Liver (tissue), 9 donors: Measurements from ENCODE around the gene DCX. TPM values are rescaled to one million over a fixed set of nuclear protein-coding genes. Genes with fewer than 3 reads are reported as not detected.

ENCODE experiments used
- DNase-seq: peaks from one replicate; pipeline ENCODE4 v3.0.0-alpha.2; 2017; ENCODE audit warnings: low spot score
- H3K27ac ChIP-seq, 2 donors: one replicate each; pipeline ENCODE4 v1.7.0; 2013; ENCODE audit warnings: inconsistent platforms in 2 of 2, low read length in 2 of 2, control low read depth in 1 of 2, low read depth in 1 of 2, mild to moderate bottlenecking in 1 of 2
- H3K27me3 ChIP-seq, 4 donors: one replicate each; pipeline versions ENCODE4 v1.6.1 to v1.7.0; 2013; ENCODE audit warnings: low read length in 3 of 4, inconsistent platforms in 1 of 4, mild to moderate bottlenecking in 1 of 4, moderate library complexity in 1 of 4; ENCODE audit not compliant: control insufficient read depth in 4 of 4, insufficient read depth in 4 of 4
- H3K36me3 ChIP-seq, 4 donors: one replicate each; pipeline versions ENCODE4 v1.6.1 to v1.7.0; 2013; ENCODE audit warnings: low read length in 3 of 4, mild to moderate bottlenecking in 3 of 4, low read depth in 1 of 4, moderate library complexity in 1 of 4; ENCODE audit not compliant: control insufficient read depth in 4 of 4, insufficient read depth in 3 of 4
- H3K4me1 ChIP-seq, 4 donors: one replicate each; pipeline versions ENCODE4 v1.6.1 to v1.7.0; 2013; ENCODE audit warnings: low read length in 3 of 4, mild to moderate bottlenecking in 3 of 4, moderate library complexity in 1 of 4; ENCODE audit not compliant: control insufficient read depth in 4 of 4, insufficient read depth in 4 of 4
- H3K4me3 ChIP-seq, 3 donors: one replicate each; pipeline versions ENCODE4 v1.6.1 to v1.7.0; 2013; ENCODE audit warnings: low read length in 3 of 3, control low read depth in 1 of 3, low read depth in 1 of 3, mild to moderate bottlenecking in 1 of 3
- H3K9ac ChIP-seq, 2 donors: one replicate each; pipeline ENCODE4 v1.7.0; 2013; ENCODE audit warnings: low read length in 2 of 2, mild to moderate bottlenecking in 2 of 2, moderate library complexity in 2 of 2, control low read depth in 1 of 2, low read depth in 1 of 2
- H3K9me3 ChIP-seq, 4 donors: one replicate each; pipeline versions ENCODE4 v1.6.1 to v1.7.0; 2013; ENCODE audit warnings: low read length in 3 of 4; ENCODE audit not compliant: control insufficient read depth in 4 of 4
- EGR1 ChIP-seq, 2 donors: IDR thresholded peaks; 2 replicates each; pipeline ENCODE4 v1.6.1; 2016 to 2018; ENCODE audit warnings: antibody characterized with exemption in 2 of 2, low read depth in 2 of 2
- FOXA1 ChIP-seq: IDR thresholded peaks from 2 replicates; pipeline ENCODE4 v1.6.1; 2016; ENCODE audit warnings: antibody characterized with exemption
- FOXA2 ChIP-seq: IDR thresholded peaks from 2 replicates; pipeline ENCODE4 v1.6.1; 2016; ENCODE audit warnings: antibody characterized with exemption
- GABPA ChIP-seq, 2 donors: IDR thresholded peaks in 1 of 2; conservative IDR thresholded peaks in 1 of 2; 2 replicates each; pipeline ENCODE4 v1.6.1; 2016; ENCODE audit warnings: antibody characterized with exemption in 2 of 2, mild to moderate bottlenecking in 1 of 2, moderate library complexity in 1 of 2
- HNF4A ChIP-seq, 2 donors: conservative IDR thresholded peaks; 2 replicates each; pipeline ENCODE4 v1.6.1; 2016; ENCODE audit warnings: antibody characterized with exemption in 2 of 2, mild to moderate bottlenecking in 2 of 2
- HNF4G ChIP-seq: IDR thresholded peaks from 2 replicates; pipeline ENCODE4 v1.6.1; 2016; ENCODE audit warnings: antibody characterized with exemption
- JUND ChIP-seq, 2 donors: IDR thresholded peaks; 2 replicates each; pipeline ENCODE4 v1.6.1; 2016; ENCODE audit warnings: antibody characterized with exemption in 2 of 2
- NR2F2 ChIP-seq: IDR thresholded peaks from 2 replicates; pipeline ENCODE4 v1.6.1; 2016; ENCODE audit warnings: antibody characterized with exemption
- RAD21 ChIP-seq, 2 donors: IDR thresholded peaks; 2 replicates each; pipeline ENCODE4 v1.6.1; 2016; ENCODE audit warnings: antibody characterized with exemption in 2 of 2, mild to moderate bottlenecking in 2 of 2
- RXRA ChIP-seq, 2 donors: IDR thresholded peaks; 2 replicates each; pipeline ENCODE4 v1.6.1; 2017 to 2018; ENCODE audit warnings: antibody characterized with exemption in 2 of 2, mild to moderate bottlenecking in 1 of 2
- SP1 ChIP-seq: IDR thresholded peaks from 2 replicates; pipeline ENCODE4 v1.6.1; 2018; ENCODE audit warnings: antibody characterized with exemption, mild to moderate bottlenecking
- YY1 ChIP-seq: IDR thresholded peaks from 2 replicates; pipeline ENCODE4 v1.6.1; 2016; ENCODE audit warnings: antibody characterized with exemption, mild to moderate bottlenecking
- WGBS: extraction: QIAGEN DNeasy Blood & Tissue Kit; methylation state at CpG from one replicate; pipeline ENCODE4 v1.1.7; 2013; 5-methylcytosine and 5-hydroxymethylcytosine counted together
- polyA plus RNA-seq, 2 donors: library from polyadenylated mRNA; stranded (reverse) in 1 of 2; unstranded in 1 of 2; fragments of 200-250 nt in 1 of 2; fragments of >200 nt in 1 of 2; fragmentation: Nextera tagmentation in 1 of 2; extraction: Ambion mirVana in 1 of 2; gene quantifications; one replicate each; pipeline versions ENCODE4 v1.2.1 to v1.2.3, GENCODE V29; 2013 to 2015
- total RNA-seq, 2 donors: library from RNA; depleted of rRNA; stranded (reverse); fragments of >200 nt; gene quantifications; one replicate each; pipeline ENCODE4 v1.2.3, GENCODE V29; 2014
- TF ChIP-seq, protein P1 (sequence below): IDR thresholded peaks from 2 replicates; pipeline ENCODE4 v1.6.1; 2016; ENCODE audit warnings: antibody characterized with exemption
- TF ChIP-seq, protein P2 (sequence below): IDR thresholded peaks from 2 replicates; pipeline ENCODE4 v1.6.1; 2016; ENCODE audit warnings: antibody characterized with exemption
- TF ChIP-seq, protein P3 (sequence below): IDR thresholded peaks from 2 replicates; pipeline ENCODE4 v1.6.1; 2016; ENCODE audit warnings: antibody characterized with exemption
- TF ChIP-seq, protein P4 (sequence below): IDR thresholded peaks from 2 replicates; pipeline ENCODE4 v1.6.1; 2016; ENCODE audit warnings: antibody characterized with exemption, mild to moderate bottlenecking
- donor health status: healthy.
- donor health status: healthy.
- donor health status: healthy.
- donor health status: healthy.
- donor health status: healthy.

The DCX gene
- total and polyA plus RNA-seq, 4 donors: 0.01 TPM; not detected in 3

DNA sequence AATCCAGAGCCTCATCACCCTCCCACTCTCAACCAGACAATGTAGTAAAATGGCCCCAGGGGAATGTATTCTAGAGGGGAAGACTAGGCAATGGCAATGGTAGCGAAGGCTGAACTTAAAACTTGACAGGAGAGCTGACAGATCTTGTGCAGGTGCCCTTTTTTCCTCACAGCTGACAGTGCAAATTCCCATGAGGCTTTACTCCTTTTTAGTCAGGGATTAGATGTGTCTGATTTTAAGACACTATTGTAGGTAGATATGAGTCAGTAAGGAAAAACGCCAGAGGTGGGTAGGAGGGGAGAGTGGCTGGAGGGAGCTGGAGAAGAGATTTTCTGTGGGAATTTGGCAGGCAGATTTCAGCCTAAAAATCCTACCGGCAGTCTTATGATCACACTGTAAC is 152.4 kb downstream of the DCX start:
- H3K4me1 ChIP-seq: no peaks in the 10 kb centered on the region
- 79% methylated on average over 3 of the region's 3 CpGs for WGBS
- no peak for DNase-seq
- no peaks in the 10 kb centered on the region for H3K9me3 ChIP-seq
- TF ChIP-seq, protein P1, sequence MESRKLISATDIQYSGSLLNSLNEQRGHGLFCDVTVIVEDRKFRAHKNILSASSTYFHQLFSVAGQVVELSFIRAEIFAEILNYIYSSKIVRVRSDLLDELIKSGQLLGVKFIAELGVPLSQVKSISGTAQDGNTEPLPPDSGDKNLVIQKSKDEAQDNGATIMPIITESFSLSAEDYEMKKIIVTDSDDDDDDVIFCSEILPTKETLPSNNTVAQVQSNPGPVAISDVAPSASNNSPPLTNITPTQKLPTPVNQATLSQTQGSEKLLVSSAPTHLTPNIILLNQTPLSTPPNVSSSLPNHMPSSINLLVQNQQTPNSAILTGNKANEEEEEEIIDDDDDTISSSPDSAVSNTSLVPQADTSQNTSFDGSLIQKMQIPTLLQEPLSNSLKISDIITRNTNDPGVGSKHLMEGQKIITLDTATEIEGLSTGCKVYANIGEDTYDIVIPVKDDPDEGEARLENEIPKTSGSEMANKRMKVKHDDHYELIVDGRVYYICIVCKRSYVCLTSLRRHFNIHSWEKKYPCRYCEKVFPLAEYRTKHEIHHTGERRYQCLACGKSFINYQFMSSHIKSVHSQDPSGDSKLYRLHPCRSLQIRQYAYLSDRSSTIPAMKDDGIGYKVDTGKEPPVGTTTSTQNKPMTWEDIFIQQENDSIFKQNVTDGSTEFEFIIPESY: no peak
- TF ChIP-seq HNF4G: no peak
- TF ChIP-seq RXRA (IDR thresholded peaks at IDR 0.05): no peak
- TF ChIP-seq NR2F2: no peak
- TF ChIP-seq RAD21 (IDR thresholded peaks at IDR 0.05): no peak
- TF ChIP-seq, protein P2, sequence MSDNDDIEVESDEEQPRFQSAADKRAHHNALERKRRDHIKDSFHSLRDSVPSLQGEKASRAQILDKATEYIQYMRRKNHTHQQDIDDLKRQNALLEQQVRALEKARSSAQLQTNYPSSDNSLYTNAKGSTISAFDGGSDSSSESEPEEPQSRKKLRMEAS: no peak
- no peak for TF ChIP-seq YY1
- TF ChIP-seq, protein P3, sequence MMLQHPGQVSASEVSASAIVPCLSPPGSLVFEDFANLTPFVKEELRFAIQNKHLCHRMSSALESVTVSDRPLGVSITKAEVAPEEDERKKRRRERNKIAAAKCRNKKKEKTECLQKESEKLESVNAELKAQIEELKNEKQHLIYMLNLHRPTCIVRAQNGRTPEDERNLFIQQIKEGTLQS: no peak
- TF ChIP-seq, protein P4, sequence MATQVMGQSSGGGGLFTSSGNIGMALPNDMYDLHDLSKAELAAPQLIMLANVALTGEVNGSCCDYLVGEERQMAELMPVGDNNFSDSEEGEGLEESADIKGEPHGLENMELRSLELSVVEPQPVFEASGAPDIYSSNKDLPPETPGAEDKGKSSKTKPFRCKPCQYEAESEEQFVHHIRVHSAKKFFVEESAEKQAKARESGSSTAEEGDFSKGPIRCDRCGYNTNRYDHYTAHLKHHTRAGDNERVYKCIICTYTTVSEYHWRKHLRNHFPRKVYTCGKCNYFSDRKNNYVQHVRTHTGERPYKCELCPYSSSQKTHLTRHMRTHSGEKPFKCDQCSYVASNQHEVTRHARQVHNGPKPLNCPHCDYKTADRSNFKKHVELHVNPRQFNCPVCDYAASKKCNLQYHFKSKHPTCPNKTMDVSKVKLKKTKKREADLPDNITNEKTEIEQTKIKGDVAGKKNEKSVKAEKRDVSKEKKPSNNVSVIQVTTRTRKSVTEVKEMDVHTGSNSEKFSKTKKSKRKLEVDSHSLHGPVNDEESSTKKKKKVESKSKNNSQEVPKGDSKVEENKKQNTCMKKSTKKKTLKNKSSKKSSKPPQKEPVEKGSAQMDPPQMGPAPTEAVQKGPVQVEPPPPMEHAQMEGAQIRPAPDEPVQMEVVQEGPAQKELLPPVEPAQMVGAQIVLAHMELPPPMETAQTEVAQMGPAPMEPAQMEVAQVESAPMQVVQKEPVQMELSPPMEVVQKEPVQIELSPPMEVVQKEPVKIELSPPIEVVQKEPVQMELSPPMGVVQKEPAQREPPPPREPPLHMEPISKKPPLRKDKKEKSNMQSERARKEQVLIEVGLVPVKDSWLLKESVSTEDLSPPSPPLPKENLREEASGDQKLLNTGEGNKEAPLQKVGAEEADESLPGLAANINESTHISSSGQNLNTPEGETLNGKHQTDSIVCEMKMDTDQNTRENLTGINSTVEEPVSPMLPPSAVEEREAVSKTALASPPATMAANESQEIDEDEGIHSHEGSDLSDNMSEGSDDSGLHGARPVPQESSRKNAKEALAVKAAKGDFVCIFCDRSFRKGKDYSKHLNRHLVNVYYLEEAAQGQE: no peak
- no peak for TF ChIP-seq HNF4A (conservative IDR thresholded peaks at IDR 0.05)
- no peak for TF ChIP-seq FOXA2
- TF ChIP-seq GABPA (IDR thresholded peaks at IDR 0.05 in 1 of 2, conservative IDR thresholded peaks at IDR 0.05 in 1 of 2): no peak
- TF ChIP-seq EGR1 (IDR thresholded peaks at IDR 0.05; ENCODE audit: low read depth in 2 of 2): no peak
- H3K4me3 ChIP-seq: no peak overlapping the region
- peaks cover 0 to 4% (median 0%) of the 10 kb centered on the region in 4 donors for H3K27me3 ChIP-seq
- no peak overlapping the region for H3K27ac ChIP-seq
- H3K9ac ChIP-seq: no peak overlapping the region
- no peaks in the 10 kb centered on the region for H3K36me3 ChIP-seq

DNA sequence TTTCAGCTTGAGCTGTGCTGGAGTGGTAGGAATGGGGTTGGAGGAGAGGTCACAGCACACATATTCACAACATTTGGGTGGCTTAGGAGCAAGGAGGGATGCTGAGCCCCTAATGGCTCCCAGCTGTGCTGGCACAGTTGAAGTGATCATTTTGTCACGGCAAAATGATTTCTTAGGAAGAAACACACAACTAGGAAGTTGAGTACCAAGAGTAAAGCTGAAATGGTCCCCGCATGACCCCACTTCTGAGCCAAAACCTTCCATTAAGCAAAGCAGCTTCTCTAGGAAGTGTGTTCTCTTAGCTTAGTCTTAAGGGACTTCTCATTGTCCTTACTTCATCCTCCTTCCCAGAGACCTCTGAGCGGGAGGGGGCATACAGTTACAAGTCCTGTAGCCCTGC is 154.3 kb downstream of the DCX start:
- Histone ChIP-seq H3K4me3 (no peak overlapping the region), H3K27me3 (peaks cover 0 to 4% (median 0%) of the 10 kb centered on the region in 4 donors), H3K4me1 (no peaks in the 10 kb centered on the region), H3K27ac (no peak overlapping the region), H3K36me3 (no peaks in the 10 kb centered on the region), H3K9ac (no peak overlapping the region), H3K9me3 (no peaks in the 10 kb centered on the region)
- TF ChIP-seq GABPA (IDR thresholded peaks at IDR 0.05 in 1 of 2, conservative IDR thresholded peaks at IDR 0.05 in 1 of 2) (no peak), FOXA2 (no peak), RAD21 (IDR thresholded peaks at IDR 0.05) (no peak), FOXA1 (no peak), SP1 (no peak), JUND (IDR thresholded peaks at IDR 0.05) (no peak)
- TF ChIP-seq, protein P2: no peak
- TF ChIP-seq, protein P1: no peak
- WGBS: 83% methylated on average over 3 of the region's 3 CpGs
- no peak for DNase-seq
